DMS153 (cell line): ENCODE data around the gene VMAC.

Experiments used
- DNase-seq: peaks from one replicate; lab custom pipeline; 2025; lab: John Stamatoyannopoulos, UW

VMAC gene

GRCh38 chr19:5931251-5931650 lies 26.6 kb downstream of the VMAC start:
- DNase-seq = no peak

GRCh38 chr19:5932146-5932545 lies 27.5 kb downstream of the VMAC start:
- no peak for DNase-seq

GRCh38 chr19:5932609-5933262 lies 28.1 kb downstream of the VMAC start:
- no peak for DNase-seq

DNA sequence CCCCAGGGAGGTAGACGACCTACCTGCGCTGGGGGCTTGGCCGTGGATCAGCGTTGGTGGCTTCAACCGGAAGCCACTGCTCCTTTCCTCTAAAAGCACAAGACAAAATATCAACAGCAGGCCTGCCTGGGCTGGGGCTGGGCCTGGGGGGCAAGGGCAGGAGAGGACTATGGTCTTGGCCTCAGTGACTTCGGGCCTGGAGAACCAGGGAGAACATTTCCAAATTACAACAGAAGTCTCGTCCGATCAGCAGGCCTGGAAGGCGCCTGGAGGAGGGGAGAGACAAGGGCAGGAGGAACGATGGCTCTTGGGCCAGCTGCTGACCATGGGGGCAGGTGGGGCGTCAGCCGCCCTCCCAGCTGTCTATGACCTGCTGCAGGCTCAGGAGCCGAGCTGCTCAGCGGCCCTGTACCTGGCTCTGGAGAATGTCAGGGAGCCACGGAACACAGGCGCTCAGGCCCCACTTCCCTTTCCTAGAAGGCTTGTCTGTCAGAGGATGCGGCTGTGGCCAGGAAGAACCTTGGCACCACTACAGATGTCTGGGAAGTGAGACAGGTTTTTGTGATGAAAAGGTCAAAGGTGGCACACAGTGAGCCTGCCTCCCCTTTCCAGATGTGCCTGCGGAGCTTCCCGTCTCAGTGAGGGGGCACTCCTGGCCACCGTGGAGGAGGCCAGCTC lies 28.9 kb downstream of the VMAC start:
- no peak for DNase-seq

GRCh38 chr19:5934069-5934401 lies 29.4 kb downstream of the VMAC start:
- DNase-seq = no peak

GRCh38 chr19:5934774-5935472 lies 30.3 kb downstream of the VMAC start:
- no peak for DNase-seq

DNA sequence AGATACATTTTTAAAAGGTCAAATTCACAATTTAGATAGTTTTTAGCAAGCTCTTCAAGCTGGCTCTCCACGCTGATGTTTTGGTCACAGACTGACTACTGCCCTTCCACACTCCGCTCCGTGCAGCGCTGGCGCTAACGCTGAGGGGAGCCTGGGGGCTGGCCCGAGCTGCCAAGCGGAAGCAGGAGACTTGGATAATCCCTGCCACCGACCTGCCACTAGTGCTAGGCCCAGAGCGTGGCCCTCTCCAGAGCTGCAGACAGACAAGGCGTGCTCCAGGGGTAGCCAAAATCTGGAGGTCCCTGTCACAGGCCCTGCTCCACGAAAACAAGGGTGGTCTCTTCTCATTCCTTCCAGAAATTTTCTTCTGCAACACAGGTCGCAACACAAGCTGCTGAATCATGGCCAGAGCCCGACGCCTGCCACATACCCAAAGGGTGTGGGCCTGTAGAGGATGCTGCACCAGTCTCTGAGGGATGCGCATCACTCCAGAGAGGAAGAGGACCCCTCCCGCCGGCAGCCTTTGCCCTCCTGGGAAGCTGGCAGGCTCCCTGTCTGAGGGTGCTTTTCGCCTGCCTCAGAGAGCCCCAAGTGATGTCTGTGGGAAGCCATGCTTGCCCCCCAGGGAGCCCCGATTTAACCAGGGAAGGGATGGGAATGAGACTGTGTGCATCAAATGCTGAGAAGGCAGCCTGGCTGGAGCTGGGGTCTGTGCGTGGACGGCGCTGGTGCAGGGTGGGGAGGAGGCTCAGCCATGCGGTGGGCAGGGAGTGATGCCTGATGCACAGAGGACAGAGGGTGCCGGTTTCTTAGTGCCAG lies 31.0 kb downstream of the VMAC start:
- no peak for DNase-seq

DNA sequence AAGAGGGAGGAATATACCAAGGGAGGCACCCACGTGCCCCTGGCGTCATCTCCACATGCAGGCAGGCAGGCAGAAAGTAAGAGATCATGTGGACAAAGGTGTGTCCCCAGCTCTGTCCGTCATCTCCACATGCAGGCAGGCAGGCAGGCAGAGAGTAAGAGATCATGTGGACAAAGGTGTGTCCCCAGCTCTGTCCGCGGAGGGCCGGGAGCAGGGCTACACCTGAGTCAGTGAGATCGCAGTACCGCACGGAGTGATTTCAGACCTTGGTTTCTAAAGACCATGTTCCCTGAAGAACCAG lies 31.6 kb downstream of the VMAC start:
- DNase-seq = no peak

GRCh38 chr19:5937550-5937949 lies 32.9 kb downstream of the VMAC start:
- DNase-seq = no peak

GRCh38 chr19:5940260-5941208 lies 35.9 kb downstream of the VMAC start:
- no peak for DNase-seq

DNA sequence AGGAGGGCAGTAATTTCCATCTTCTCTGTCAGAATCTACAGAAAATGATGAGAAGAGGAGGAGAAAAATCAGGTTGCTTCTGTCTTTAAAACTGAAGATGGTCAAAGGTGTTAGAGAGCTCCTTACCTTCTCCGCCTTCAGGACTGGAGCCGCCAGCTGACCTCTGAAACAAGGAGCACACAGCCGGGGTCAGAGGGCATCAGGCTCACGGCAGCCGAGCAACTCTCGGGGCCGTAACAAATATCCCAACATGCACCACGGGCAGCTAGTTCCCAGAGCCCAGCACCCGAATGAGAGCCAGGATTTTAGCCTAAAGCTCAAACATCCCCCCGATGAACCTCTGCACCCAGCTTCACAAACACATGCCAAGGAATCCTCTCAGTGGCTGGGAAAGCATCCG lies 37.0 kb downstream of the VMAC start:
- DNase-seq = no peak

DNA sequence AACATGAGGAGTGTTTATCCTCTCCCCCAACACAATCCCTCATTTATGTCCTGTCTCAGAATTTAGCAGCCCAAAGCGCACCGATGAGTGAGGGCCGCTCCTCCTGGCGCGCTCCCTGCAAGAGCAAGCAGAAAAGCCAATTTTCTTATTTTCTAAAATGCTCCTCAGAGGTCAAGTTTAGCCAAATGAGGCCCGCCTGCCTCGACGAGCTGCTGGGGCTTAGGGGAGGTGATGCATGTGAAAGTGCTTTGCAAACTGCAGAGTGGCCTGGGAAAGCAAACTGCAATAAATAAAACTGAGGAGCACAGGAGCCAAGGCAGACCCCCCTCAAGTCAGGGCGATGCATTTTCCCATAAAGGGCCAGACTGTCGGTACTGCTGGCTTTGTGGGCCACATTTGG lies 38.4 kb downstream of the VMAC start:
- no peak for DNase-seq

DNA sequence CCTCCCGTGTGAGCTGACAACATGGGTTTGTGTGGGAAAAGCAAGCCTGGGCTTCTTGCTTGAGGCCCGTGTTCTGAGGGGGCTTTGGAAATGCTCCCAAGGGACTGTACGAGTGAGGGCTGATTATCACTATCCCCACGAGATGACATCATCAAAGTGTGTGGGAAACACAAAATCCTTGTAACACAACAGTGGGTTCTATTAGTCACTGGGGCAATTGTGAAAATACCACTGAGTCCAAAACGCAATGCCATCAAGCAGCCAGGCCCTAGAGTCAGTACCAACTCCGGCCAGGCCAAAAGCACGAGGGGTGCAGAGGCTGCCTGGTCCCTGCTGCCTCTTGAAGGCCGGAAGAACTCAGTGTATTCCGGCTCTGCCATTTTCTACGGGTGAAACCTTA lies 39.0 kb downstream of the VMAC start:
- no peak for DNase-seq

- DNase-seq = no peak
These were observed 42.8 kb downstream of the VMAC start for GRCh38 chr19:5947435-5947834.

DNA sequence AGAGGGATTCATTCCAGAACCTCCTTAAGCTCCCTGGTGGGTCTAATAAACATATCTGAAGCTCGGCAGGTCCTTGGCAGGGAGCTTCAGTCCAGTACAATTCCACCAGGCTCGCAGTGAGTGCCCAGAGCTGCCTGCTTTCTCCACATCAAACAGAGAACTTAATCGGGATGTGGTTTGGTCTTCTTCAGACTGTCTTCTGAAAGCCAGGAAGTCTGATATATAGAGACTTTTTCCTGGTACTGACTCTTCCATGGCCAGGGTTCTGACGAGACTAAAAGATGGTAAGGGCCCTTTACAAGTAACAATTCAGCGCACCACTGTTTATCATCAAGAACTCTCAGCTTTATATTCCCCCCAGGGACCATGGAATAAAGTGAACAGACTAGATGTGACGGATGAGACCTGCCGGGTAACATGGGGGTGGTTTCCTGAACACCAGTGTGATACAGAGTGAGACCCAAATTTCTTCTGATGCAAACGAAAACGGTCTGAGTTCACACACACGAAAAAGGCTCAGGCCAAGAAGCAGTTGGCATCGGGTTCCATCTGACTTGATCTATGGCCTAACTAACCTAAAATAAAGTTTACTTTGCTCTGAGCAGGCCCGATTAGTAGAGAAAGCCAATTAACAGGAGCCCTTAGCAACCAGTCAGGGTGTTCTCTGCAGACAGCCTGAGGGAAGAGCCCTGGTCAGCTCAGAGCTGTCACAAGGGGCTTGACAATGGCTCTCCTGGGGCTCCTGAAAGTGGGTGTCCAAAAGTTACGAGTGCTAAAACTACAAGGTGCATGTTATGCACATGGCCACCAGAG lies 44.3 kb downstream of the VMAC start:
- DNase-seq = no peak

DNA sequence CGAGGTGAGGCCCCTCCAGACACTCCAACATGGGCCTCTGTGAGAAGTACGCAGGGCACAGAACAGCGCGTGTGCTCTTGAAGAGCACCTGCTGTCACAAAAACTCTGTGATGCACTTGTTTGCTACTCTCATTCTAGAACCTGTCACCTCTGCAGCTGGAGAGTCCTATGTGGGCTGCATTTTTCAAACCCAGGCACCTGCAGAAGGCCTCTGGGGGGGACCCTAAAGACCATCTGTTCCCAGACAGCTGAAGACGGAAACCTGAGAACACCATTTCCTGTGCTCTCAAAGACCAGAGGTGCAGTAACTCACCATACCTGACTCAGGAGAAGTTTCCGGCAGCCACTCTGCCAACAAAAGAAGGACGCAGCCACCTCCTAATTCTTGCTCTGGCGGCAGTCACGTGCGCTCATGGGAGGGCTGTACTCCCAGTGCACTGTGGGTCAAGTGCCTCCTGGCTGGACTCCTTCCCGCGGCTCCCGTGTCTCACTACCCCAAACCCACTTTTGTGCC lies 45.2 kb downstream of the VMAC start:
- peak; percentile 89 for DNase-seq

DNA sequence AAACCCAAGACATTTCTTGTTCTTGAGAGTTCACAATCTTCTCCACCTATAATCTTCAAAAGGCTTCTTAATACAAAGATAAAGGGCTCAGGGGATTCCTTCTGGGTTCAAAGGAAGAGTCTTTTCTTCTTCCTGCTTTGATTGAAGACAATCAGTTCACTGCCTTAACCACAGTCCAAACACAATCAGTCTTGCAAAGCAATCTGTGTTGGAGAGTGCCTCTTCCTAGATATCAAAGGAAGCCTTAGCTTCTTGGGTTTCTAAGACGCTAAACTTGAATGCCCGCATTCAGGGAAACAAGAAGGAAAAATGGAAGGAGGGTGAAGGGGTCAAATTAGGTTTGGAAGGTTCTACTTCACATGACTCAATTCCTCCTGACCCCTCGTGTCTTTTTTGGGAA lies 46.1 kb downstream of the VMAC start:
- no peak for DNase-seq

DNA sequence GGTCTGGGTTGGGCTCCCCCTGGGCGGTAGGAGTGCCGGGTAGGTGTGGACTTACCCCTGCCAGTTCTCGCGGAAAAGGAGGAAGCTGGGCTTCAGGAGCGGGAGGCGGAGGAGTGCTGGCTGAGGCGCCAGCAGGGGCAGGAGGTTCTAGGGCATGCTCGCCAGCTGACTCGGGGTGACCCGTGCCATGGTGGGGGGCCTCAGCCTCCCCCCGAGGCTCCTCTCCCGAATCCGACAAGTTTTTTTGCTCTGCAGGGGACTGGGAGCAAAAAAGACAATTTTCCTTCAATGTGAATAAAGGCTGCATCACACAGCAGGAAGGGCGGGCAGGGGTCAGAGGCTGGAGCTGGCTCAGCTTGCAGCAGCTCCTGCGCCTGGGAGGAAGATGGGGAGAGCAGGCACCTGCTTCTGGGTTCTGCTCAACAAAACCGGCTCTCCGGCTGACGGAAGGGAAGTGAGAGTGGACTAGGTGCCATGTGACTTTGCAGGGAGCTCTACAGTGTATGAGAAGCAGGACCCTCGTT lies 46.7 kb downstream of the VMAC start:
- peak; percentile 16 for DNase-seq

GRCh38 chr19:5952193-5953029 lies 47.7 kb downstream of the VMAC start:
- DNase-seq = no peak
